ENCODE data around the gene CHIT1.
A peak's percentile ranks its signal among the peaks of the same experiment; 100 is the strongest.

CHIT1 gene

DNA sequence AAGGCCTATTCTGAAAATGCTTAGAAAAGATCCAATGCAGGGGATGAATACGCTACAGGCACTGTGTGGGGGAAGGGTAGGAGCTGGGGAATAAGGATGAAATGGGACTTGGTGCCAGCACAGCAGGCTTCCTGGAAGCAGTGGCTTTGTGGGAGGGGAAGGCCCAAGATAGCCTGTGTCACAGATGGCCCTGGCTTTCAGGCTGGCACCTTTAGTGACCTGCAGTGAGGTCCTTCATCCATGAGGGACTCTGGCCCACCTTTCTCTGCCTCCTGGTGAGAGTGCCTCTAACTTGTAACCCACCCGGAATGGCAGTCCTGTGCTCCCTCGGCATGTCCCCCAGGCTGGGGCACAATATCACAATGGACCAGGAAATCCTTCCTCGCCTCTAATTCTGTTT, 43.9 kb downstream of the CHIT1 start:
- H3K27ac ChIP-seq, result no peak overlapping the region
- no peaks in the 10 kb centered on the region for H3K9me3 ChIP-seq
- intact Hi-C loops (cut with DNase I; ENCODE audit: low total_unique reads), result no loop called here
- no peaks in the 10 kb centered on the region for H3K27me3 ChIP-seq
- peaks cover 0 to 9% (median 0%) of the 10 kb centered on the region in 4 donors for H3K4me1 ChIP-seq
- no peak overlapping the region for H3K4me3 ChIP-seq
- no peaks in the 10 kb centered on the region for H3K36me3 ChIP-seq
- TF ChIP-seq, protein P1, sequence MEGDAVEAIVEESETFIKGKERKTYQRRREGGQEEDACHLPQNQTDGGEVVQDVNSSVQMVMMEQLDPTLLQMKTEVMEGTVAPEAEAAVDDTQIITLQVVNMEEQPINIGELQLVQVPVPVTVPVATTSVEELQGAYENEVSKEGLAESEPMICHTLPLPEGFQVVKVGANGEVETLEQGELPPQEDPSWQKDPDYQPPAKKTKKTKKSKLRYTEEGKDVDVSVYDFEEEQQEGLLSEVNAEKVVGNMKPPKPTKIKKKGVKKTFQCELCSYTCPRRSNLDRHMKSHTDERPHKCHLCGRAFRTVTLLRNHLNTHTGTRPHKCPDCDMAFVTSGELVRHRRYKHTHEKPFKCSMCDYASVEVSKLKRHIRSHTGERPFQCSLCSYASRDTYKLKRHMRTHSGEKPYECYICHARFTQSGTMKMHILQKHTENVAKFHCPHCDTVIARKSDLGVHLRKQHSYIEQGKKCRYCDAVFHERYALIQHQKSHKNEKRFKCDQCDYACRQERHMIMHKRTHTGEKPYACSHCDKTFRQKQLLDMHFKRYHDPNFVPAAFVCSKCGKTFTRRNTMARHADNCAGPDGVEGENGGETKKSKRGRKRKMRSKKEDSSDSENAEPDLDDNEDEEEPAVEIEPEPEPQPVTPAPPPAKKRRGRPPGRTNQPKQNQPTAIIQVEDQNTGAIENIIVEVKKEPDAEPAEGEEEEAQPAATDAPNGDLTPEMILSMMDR (IDR thresholded peaks at IDR 0.05), result no peak
- DNase-seq, result peak in 1 of 2 donors; percentile 29

DNA sequence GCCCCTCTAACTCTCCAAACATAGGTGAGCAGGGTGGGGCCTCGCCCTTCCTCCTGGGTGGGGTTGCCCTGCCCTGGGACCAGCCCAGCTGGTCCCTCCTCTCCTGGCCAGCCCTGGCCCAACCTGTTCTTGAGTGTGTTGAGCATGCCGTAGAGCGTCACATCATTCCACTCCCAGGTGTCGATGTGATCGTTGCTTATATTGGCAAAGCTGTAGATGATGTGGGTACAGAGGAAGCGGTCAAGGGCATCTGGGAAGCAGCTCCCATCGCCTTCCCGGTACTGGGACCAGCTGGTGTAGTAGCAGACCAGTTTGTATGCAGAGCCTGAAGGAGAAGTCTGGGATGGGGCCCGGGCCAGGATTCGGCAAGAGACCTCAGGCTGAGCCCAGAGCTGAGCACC, 44.4 kb downstream of the CHIT1 start:
- TF ChIP-seq, protein P1 (IDR thresholded peaks at IDR 0.05), result no peak
- H3K4me1 ChIP-seq, result peaks cover 0 to 9% (median 0%) of the 10 kb centered on the region in 4 donors
- H3K36me3 ChIP-seq, result no peaks in the 10 kb centered on the region
- no peak overlapping the region for H3K4me3 ChIP-seq
- no peaks in the 10 kb centered on the region for H3K9me3 ChIP-seq
- no peaks in the 10 kb centered on the region for H3K27me3 ChIP-seq
- intact Hi-C loops (cut with DNase I; ENCODE audit: low total_unique reads), result no loop called here
- no peak overlapping the region for H3K27ac ChIP-seq
- DNase-seq, result peak in 1 of 2 donors; percentile 39

DNA sequence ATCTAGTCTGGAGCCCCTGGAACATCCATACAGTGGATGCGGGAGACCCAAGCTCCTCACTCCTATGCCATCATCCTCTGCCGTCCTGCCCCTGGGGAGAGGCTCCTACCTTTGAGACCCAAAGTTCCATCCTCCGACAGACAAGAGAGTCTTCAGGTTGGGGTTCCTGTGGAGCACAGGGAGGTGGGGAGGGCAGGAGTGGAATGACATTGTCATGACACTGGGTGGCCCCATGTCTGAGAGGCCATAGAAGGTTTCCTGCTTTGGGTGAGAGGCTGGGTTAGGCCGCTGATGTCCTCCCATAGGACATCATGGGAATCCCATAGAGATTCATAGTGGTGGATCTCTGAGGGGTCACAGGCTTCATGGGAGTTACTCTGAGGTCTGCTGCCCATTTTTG, 45.0 kb downstream of the CHIT1 start:
- H3K9me3 ChIP-seq, result no peaks in the 10 kb centered on the region
- DNase-seq, result peak in 1 of 2 donors; percentile 23
- intact Hi-C loops (cut with DNase I; ENCODE audit: low total_unique reads), result no loop called here
- H3K27ac ChIP-seq, result no peak overlapping the region
- TF ChIP-seq, protein P1 (IDR thresholded peaks at IDR 0.05), result no peak
- no peaks in the 10 kb centered on the region for H3K36me3 ChIP-seq
- peaks cover 0 to 9% (median 0%) of the 10 kb centered on the region in 4 donors for H3K4me1 ChIP-seq
- no peak overlapping the region for H3K4me3 ChIP-seq
- H3K27me3 ChIP-seq, result no peaks in the 10 kb centered on the region

DNA sequence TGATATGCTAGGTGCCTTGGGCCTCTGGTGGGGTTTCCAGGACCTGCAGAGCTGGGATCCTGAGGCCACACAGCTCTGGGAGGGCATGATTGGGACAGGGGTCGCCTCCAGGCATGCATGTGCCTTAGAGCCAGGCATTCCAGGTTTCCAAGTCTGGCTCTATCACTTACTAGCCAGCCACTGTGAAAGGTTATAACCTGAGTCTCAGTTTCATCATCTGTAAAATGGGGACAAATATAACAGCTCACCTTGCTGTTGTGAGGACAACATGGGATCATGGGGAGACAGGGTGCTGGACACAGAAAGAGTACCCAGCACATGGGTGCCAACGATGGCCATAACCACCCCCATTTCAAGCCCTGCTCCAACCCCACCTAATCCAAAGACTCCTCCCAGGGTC, 45.6 kb downstream of the CHIT1 start:
- intact Hi-C loops (cut with DNase I; ENCODE audit: low total_unique reads), result no loop called here
- DNase-seq, result no peak
- H3K27ac ChIP-seq, result no peak overlapping the region
- no peak overlapping the region for H3K4me3 ChIP-seq
- no peaks in the 10 kb centered on the region for H3K36me3 ChIP-seq
- H3K4me1 ChIP-seq, result peaks cover 0 to 9% (median 0%) of the 10 kb centered on the region in 4 donors
- no peaks in the 10 kb centered on the region for H3K27me3 ChIP-seq
- no peaks in the 10 kb centered on the region for H3K9me3 ChIP-seq
- TF ChIP-seq, protein P1 (IDR thresholded peaks at IDR 0.05), result no peak

DNA sequence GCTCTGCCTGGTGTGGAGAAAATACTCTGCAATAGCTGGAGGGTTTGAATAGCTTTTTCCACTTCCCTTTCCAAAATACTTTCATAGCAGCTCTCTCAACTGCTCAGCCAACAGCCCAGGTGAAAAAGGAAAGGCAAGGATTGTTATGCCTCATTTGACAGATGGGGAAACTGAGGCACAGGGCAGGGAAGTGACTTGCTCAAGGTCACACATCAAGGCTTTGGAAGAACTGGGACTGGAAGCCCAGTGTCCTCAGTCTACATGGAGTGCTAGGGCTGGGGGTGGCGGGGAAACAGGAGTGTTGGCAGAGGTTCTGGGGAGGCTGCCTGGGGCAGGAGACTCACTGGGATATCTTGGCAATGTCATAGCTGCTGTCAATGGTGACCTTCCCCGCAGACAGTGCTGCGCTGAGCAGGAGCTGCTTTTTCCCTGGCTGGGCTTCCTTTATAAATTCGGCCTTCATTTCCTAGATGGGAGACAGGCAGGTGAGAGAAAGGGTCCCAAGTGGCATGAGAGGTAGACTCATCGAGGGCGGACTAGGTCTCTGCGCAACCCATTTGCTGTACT, 47.0 kb downstream of the CHIT1 start:
- no peaks in the 10 kb centered on the region for H3K36me3 ChIP-seq
- H3K4me1 ChIP-seq, result peaks cover 0 to 13% (median 0%) of the 10 kb centered on the region in 4 donors
- DNase-seq, result peak in 1 of 2 donors; percentile 33
- no peaks in the 10 kb centered on the region for H3K9me3 ChIP-seq
- TF ChIP-seq, protein P1 (IDR thresholded peaks at IDR 0.05), result no peak
- H3K27me3 ChIP-seq, result no peaks in the 10 kb centered on the region
- H3K4me3 ChIP-seq, result no peak overlapping the region
- intact Hi-C loops (cut with DNase I; ENCODE audit: low total_unique reads), result no loop called here
- no peak overlapping the region for H3K27ac ChIP-seq

All from tibial artery (tissue), 4 donors.